IMR-90 (cell line): Measurements from ENCODE around the gene ATP1B2. TPM values are rescaled to one million over a fixed set of nuclear protein-coding genes. Genes with fewer than 3 reads are reported as not detected.

Experiments
- ATAC-seq: fragments of 200-7000 bp; cut with Tn5 transposase; 2 replicates; pipeline ENCODE4 v1.9.1; 2020; ENCODE audit warnings: low read depth, mild to moderate bottlenecking, moderate library complexity
- BruUV-seq: library from RNA; stranded (reverse); fragments of 400-500 nt; replicated peaks from 2 replicates; lab custom pipeline; 2021; lab: Mats Ljungman, UMichigan
- CTCF ChIA-PET: fragments of 300-600 bp; formaldehyde crosslinking; extraction: SDS; loops from one replicate; lab custom pipeline; 2021; ENCODE audit warnings: antibody characterized with exemption; lab: Yijun Ruan, JAX
- POLR2A ChIA-PET: fragments of 300-600 bp; sonication (Branson Sonifier 250); formaldehyde crosslinking; loops from one replicate; lab custom pipeline; 2022; ENCODE audit warnings: antibody characterized with exemption; ENCODE audit not compliant: unreplicated experiment; lab: Charles Lee
- DNase-seq: peaks from one replicate; pipeline ENCODE4 v3.0.0; 2013
- H2AFZ ChIP-seq: replicated peaks from 2 replicates; pipeline ENCODE3; 2013; ENCODE audit warnings: low read length, mild to moderate bottlenecking; ENCODE audit not compliant: poor library complexity
- H2AK5ac ChIP-seq: 2 replicates; pipeline ENCODE4 v1.6.1; 2013; ENCODE audit warnings: low read depth, low read length, inconsistent platforms
- H2AK9ac ChIP-seq: replicated peaks from 2 replicates; pipeline ENCODE3; 2013; ENCODE audit warnings: mild to moderate bottlenecking, low read depth, low read length, moderate library complexity; ENCODE audit not compliant: poor library complexity
- H2BK120ac ChIP-seq: 2 replicates; pipeline ENCODE4 v1.6.1; 2013; ENCODE audit warnings: low read depth, low read length, inconsistent platforms
- H2BK15ac ChIP-seq: 3 replicates; pipeline ENCODE4 v1.6.1; 2013; ENCODE audit warnings: low read depth, low read length, inconsistent platforms
- H2BK20ac ChIP-seq: 2 replicates; pipeline ENCODE4 v1.6.1; 2013; ENCODE audit warnings: low read depth, mild to moderate bottlenecking, inconsistent platforms, low read length, moderate library complexity
- H2BK5ac ChIP-seq: 2 replicates; pipeline ENCODE4 v1.6.1; 2013; ENCODE audit warnings: mild to moderate bottlenecking, low read depth, low read length, inconsistent platforms; ENCODE audit not compliant: poor library complexity, severe bottlenecking
- H3K14ac ChIP-seq: replicated peaks from 2 replicates; pipeline ENCODE4 v1.6.1; 2013; ENCODE audit warnings: low read depth, low read length, inconsistent platforms
- H3K18ac ChIP-seq: 2 replicates; pipeline ENCODE4 v1.6.1; 2013; ENCODE audit warnings: low read depth, low read length, control low read depth
- H3K23ac ChIP-seq: 2 replicates; pipeline ENCODE4 v1.6.1; 2013; ENCODE audit warnings: low read depth, low read length, inconsistent platforms
- H3K27ac ChIP-seq: 2 replicates; pipeline ENCODE4 v1.5.1; 2013; ENCODE audit warnings: mild to moderate bottlenecking, control low read depth, low read length; ENCODE audit not compliant: insufficient read depth
- H3K27me3 ChIP-seq: 2 replicates; pipeline ENCODE4 v1.6.1; 2013; ENCODE audit warnings: low read length; ENCODE audit not compliant: control insufficient read depth, insufficient read depth
- H3K36me3 ChIP-seq: 2 replicates; pipeline ENCODE4 v1.6.1; 2013; ENCODE audit warnings: low read length, mixed read lengths; ENCODE audit not compliant: control insufficient read depth, insufficient read depth
- H3K4ac ChIP-seq: 2 replicates; pipeline ENCODE4 v1.6.1; 2013; ENCODE audit warnings: low read depth, low read length, inconsistent platforms
- H3K4me1 ChIP-seq: 2 replicates; pipeline ENCODE4 v1.6.1; 2013; ENCODE audit warnings: low read length, mixed read lengths; ENCODE audit not compliant: control insufficient read depth, insufficient read depth
- H3K4me2 ChIP-seq: 2 replicates; pipeline ENCODE4 v1.6.1; 2013; ENCODE audit warnings: low read depth, mild to moderate bottlenecking, control low read depth, low read length, moderate library complexity
- H3K4me3 ChIP-seq: 2 replicates; pipeline ENCODE4 v1.5.1; 2013; ENCODE audit warnings: low read depth, mild to moderate bottlenecking, control low read depth, low read length, moderate library complexity; ENCODE audit not compliant: insufficient read depth
- H3K56ac ChIP-seq: 2 replicates; pipeline ENCODE4 v1.6.1; 2013; ENCODE audit warnings: low read length, inconsistent platforms; ENCODE audit not compliant: insufficient read depth; ENCODE audit errors: extremely low read depth
- H3K79me1 ChIP-seq, 2 experiments: 2 replicates each; pipeline ENCODE4 v1.6.1; 2013; ENCODE audit warnings: low read length in 2 of 2, inconsistent platforms in 1 of 2, low read depth in 1 of 2
- H3K9ac ChIP-seq: 2 replicates; pipeline ENCODE4 v1.6.1; 2013; ENCODE audit warnings: low read depth, low read length, control low read depth
- H3K9me1 ChIP-seq: 2 replicates; pipeline ENCODE4 v1.6.1; 2013; ENCODE audit warnings: low read length, inconsistent platforms; ENCODE audit not compliant: insufficient read depth
- H3K9me3 ChIP-seq: 2 replicates; pipeline ENCODE4 v1.6.1; 2013; ENCODE audit warnings: low read length; ENCODE audit not compliant: control insufficient read depth, insufficient read depth
- H4K20me1 ChIP-seq: 2 replicates; pipeline ENCODE4 v1.6.1; 2013; ENCODE audit warnings: low read length, inconsistent platforms; ENCODE audit not compliant: insufficient read depth
- H4K5ac ChIP-seq: 2 replicates; pipeline ENCODE4 v1.6.1; 2013; ENCODE audit warnings: mild to moderate bottlenecking, low read depth, low read length, control low read depth
- H4K8ac ChIP-seq, 2 experiments: 2 replicates each; pipeline ENCODE4 v1.6.1; 2013; ENCODE audit warnings: low read depth in 2 of 2, low read length in 2 of 2, control low read depth in 1 of 2, inconsistent platforms in 1 of 2
- H4K91ac ChIP-seq: 2 replicates; pipeline ENCODE4 v1.6.1; 2013; ENCODE audit warnings: low read depth, low read length, inconsistent platforms; ENCODE audit not compliant: insufficient read depth
- CEBPB ChIP-seq: IDR thresholded peaks from 2 replicates; pipeline ENCODE4 v1.6.1; 2012; ENCODE audit warnings: low read depth, low read length, improper control_type of control experiment
- CHD1 ChIP-seq: IDR thresholded peaks from 2 replicates; pipeline ENCODE4 v1.6.1; 2012; ENCODE audit warnings: low read depth, low read length, improper control_type of control experiment
- MXI1 ChIP-seq: IDR thresholded peaks from 2 replicates; pipeline ENCODE4 v1.6.1; 2012; ENCODE audit warnings: low read depth, mild to moderate bottlenecking, low read length, moderate library complexity, borderline replicate concordance
- NFE2L2 ChIP-seq: fragments of 150-350 bp; IDR thresholded peaks from 2 replicates; pipeline ENCODE4 v1.6.1; 2016; ENCODE audit warnings: low read depth, mild to moderate bottlenecking, low read length
- POLR2A ChIP-seq: IDR thresholded peaks from 2 replicates; pipeline ENCODE4 v1.6.1; 2012; ENCODE audit warnings: mild to moderate bottlenecking, low read depth, low read length
- RCOR1 ChIP-seq: IDR thresholded peaks from 2 replicates; pipeline ENCODE4 v1.6.1; 2012; ENCODE audit warnings: mild to moderate bottlenecking, low read length, improper control_type of control experiment; ENCODE audit not compliant: insufficient replicate concordance
- SMC3 ChIP-seq: fragments of 150-350 bp; IDR thresholded peaks from 2 replicates; pipeline ENCODE4 v1.6.1; 2016; ENCODE audit warnings: low read depth, mild to moderate bottlenecking, antibody characterized with exemption, low read length, moderate library complexity
- WGBS, 2 experiments: methylation state at CpG; one replicate each; pipeline versions ENCODE4 v1.1.5 to v1.1.7; 2013; ENCODE audit warnings: missing lambda C conversion rate in 2 of 2; ENCODE audit not compliant: insufficient read length in 1 of 2; ENCODE audit errors: extremely low coverage in 2 of 2; 5-methylcytosine and 5-hydroxymethylcytosine counted together
- dilution Hi-C: fragments of 300-500 bp; cut with HindIII; formaldehyde crosslinking; loops from one replicate; pipeline ENCODE4 v1.14.3; 2018; ENCODE audit warnings: low sequenced_read_pairs; ENCODE audit not compliant: unreplicated experiment
- in situ Hi-C: fragments of 300-500 bp; cut with MboI; formaldehyde crosslinking; loops from 3 replicates; pipeline ENCODE4 v1.14.3; 2019; ENCODE audit warnings: low sequenced_read_pairs, inconsistent platforms, mixed read lengths
- intact Hi-C: fragments of 100-400 bp; cut with micrococcal nuclease; formaldehyde crosslinking; loops from 2 replicates; pipeline ENCODE4 v1.10.0; 2022
- polyA plus RNA-seq, 3 experiments: library from polyadenylated mRNA; depleted of rRNA; stranded (reverse); fragments of >200 nt; gene quantifications; 2 replicates each; pipeline ENCODE4 v1.2.3, GENCODE V29; 2012; ENCODE audit warnings: low replicate concordance in 1 of 3
- total RNA-seq: library from RNA; depleted of rRNA; stranded (reverse); fragments of >200 nt; gene quantifications from 2 replicates; pipeline ENCODE4 v1.2.3, GENCODE V29; 2012
- TF ChIP-seq, protein P1 (sequence below): conservative IDR thresholded peaks from 2 replicates; pipeline ENCODE4 v1.5.1; 2012; ENCODE audit warnings: mild to moderate bottlenecking, low read depth, low read length, improper control_type of control experiment
- TF ChIP-seq, protein P2 (sequence below): fragments of 150-350 bp; IDR thresholded peaks from 2 replicates; pipeline ENCODE4 v1.6.1; 2016; ENCODE audit warnings: low read depth, mild to moderate bottlenecking, low read length, moderate library complexity, borderline replicate concordance

ATP1B2 gene
- total and polyA plus RNA-seq, 2 of the 4 experiments (the other 2 are of a cell fraction) = 0.02 TPM; not detected in 1

DNA sequence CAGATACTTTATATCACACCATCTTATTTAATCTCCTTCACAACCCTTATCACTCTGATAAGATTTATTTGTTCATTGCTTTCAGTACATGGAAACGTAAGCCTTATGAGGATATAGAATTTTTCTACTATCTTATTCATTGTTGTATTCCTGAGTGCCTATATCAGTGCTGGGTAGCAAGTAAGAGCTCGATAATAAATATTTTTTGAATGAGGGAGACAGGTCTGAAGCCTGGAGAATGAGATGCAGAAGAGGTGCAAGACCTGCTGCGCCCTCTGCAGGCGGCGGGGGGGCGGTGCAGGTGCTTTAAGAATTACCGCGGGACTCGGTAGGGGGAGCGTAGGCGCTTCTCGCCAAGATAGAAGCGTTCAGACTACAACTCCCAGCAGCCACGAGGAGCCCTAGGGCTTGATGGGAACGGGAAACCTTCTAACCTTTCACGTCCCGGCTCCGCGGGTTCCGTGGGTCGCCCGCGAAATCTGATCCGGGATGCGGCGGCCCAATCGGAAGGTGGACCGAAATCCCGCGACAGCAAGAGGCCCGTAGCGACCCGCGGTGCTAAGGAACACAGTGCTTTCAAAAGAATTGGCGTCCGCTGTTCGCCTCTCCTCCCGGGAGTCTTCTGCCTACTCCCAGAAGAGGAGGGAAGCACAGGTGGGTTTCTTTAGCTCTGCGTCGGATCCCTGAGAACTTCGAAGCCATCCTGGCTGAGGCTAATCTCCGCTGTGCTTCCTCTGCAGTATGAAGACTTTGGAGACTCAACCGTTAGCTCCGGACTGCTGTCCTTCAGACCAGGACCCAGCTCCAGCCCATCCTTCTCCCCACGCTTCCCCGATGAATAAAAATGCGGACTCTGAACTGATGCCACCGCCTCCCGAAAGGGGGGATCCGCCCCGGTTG, 37.4 kb downstream of the ATP1B2 start, which contains the start of gene WRAP53 (continued):
- TF ChIP-seq SMC3 = peak; percentile 75

DNA sequence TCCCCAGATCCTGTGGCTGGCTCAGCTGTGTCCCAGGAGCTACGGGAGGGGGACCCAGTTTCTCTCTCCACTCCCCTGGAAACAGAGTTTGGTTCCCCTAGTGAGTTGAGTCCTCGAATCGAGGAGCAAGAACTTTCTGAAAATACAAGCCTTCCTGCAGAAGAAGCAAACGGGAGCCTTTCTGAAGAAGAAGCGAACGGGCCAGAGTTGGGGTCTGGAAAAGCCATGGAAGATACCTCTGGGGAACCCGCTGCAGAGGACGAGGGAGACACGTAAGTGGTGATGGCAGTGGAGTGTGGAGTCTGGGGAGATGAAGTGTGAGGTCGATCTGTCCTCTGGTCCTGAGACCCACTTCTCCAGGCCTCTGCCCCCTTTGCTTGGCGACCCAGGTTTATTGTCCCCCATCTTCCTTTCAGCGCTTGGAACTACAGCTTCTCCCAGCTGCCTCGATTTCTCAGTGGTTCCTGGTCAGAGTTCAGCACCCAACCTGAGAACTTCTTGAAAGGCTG, 38.1 kb downstream of the ATP1B2 start:
- TF ChIP-seq, protein P1, sequence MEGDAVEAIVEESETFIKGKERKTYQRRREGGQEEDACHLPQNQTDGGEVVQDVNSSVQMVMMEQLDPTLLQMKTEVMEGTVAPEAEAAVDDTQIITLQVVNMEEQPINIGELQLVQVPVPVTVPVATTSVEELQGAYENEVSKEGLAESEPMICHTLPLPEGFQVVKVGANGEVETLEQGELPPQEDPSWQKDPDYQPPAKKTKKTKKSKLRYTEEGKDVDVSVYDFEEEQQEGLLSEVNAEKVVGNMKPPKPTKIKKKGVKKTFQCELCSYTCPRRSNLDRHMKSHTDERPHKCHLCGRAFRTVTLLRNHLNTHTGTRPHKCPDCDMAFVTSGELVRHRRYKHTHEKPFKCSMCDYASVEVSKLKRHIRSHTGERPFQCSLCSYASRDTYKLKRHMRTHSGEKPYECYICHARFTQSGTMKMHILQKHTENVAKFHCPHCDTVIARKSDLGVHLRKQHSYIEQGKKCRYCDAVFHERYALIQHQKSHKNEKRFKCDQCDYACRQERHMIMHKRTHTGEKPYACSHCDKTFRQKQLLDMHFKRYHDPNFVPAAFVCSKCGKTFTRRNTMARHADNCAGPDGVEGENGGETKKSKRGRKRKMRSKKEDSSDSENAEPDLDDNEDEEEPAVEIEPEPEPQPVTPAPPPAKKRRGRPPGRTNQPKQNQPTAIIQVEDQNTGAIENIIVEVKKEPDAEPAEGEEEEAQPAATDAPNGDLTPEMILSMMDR = no peak
- no peak for TF ChIP-seq NFE2L2
- no peak for TF ChIP-seq MXI1
- no peak for TF ChIP-seq RCOR1
- no peak for TF ChIP-seq CHD1
- no peak for TF ChIP-seq CEBPB
- no peak for TF ChIP-seq POLR2A
- TF ChIP-seq, protein P2, sequence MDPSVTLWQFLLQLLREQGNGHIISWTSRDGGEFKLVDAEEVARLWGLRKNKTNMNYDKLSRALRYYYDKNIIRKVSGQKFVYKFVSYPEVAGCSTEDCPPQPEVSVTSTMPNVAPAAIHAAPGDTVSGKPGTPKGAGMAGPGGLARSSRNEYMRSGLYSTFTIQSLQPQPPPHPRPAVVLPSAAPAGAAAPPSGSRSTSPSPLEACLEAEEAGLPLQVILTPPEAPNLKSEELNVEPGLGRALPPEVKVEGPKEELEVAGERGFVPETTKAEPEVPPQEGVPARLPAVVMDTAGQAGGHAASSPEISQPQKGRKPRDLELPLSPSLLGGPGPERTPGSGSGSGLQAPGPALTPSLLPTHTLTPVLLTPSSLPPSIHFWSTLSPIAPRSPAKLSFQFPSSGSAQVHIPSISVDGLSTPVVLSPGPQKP = no peak
- POLR2A ChIA-PET = interaction anchor here (0.5 to 3.0 kb wide), 2 partner anchors 14 to 61 kb away, joined by 3 to 9 read pairs; partner anchors contain the start of gene SAT2
- no peak overlapping the region for H2BK120ac ChIP-seq
- H3K9me3 ChIP-seq = no peaks in the 10 kb centered on the region
- 10% methylated on average over 3 of the region's 13 CpGs; no CpG with 5 or more reads in 1 of the 2 experiments for WGBS, 2 experiments
- H4K20me1 ChIP-seq = peaks cover 4% of the 10 kb centered on the region
- H4K5ac ChIP-seq = no peak overlapping the region
- peak overlapping the region; percentile 92 for H3K4me2 ChIP-seq
- peak overlapping the region; percentile 62; the same call in 1 of the 2 replicates for H3K56ac ChIP-seq
- no peak for DNase-seq
- no peaks in the 10 kb centered on the region for H3K9me1 ChIP-seq
- intact Hi-C loops (loop anchor here (1.0 to 5.0 kb wide), 3 partner anchors 55 to 207 kb away; partner anchors contain the start of genes POLR2A and SLC35G6), dilution Hi-C loops (no loop called here), in situ Hi-C loops (no loop called here)
- peaks cover 15 to 51% of the 10 kb centered on the region in 2 experiments for H3K79me1 ChIP-seq
- no peak overlapping the region for H4K91ac ChIP-seq
- H2AFZ ChIP-seq = peak overlapping the region; percentile 90
- H3K4ac ChIP-seq = no peak overlapping the region
- peak overlapping the region; percentile 83 for H3K4me3 ChIP-seq
- H2BK20ac ChIP-seq = no peak overlapping the region
- H2BK15ac ChIP-seq = no peak overlapping the region
- H4K8ac ChIP-seq = peak overlapping the region; percentile 34 to 64; a peak in 1 of 4 replicates
- H3K23ac ChIP-seq = no peak overlapping the region
- peak overlapping the region; percentile 46; the same call in 1 of the 2 replicates for H3K27ac ChIP-seq
- H3K27me3 ChIP-seq = no peaks in the 10 kb centered on the region
- ATAC-seq = no peak
- CTCF ChIA-PET = interaction anchor here (0.7 to 4.1 kb wide), 5 partner anchors 13 to 110 kb away, joined by 3 to 27 read pairs (median 4); partner anchors contain the start of genes CD68, SAT2 and SHBG
- peak overlapping the region; percentile 79 for H2AK9ac ChIP-seq
- H3K4me1 ChIP-seq = no peaks in the 10 kb centered on the region
- no peak overlapping the region for H2AK5ac ChIP-seq
- 0 out of 2 replicates have a peak overlapping the region, but pooled peaks have one; percentile 14 for H3K14ac ChIP-seq
- no peak overlapping the region for H3K18ac ChIP-seq
- BruUV-seq = no TSS peak
- H3K9ac ChIP-seq = peak overlapping the region; percentile 90
- H2BK5ac ChIP-seq = no peak overlapping the region
- H3K36me3 ChIP-seq = no peaks in the 10 kb centered on the region; the same call in 1 of the 2 replicates
